HepG2 (cell line): ENCODE measurements around the gene SLIT1. TPM values are rescaled to one million over a fixed set of nuclear protein-coding genes. Genes with fewer than 3 reads are reported as not detected.

Experiments used
- ATAC-seq: fragments of 200-7000 bp; cut with Tn5 transposase; 3 replicates; pipeline ENCODE4 v1.9.1; 2020; ENCODE audit warnings: mild to moderate bottlenecking, moderate library complexity
- BruUV-seq: library from RNA; stranded (reverse); fragments of 400-500 nt; replicated peaks from 2 replicates; lab custom pipeline; 2021; lab: Mats Ljungman, UMichigan
- CTCF ChIA-PET: fragments of 300-600 bp; formaldehyde crosslinking; extraction: SDS; loops from one replicate; lab custom pipeline; 2021; ENCODE audit warnings: low total read pairs, inconsistent platforms, low intra/inter-chr PET ratio; lab: Yijun Ruan, JAX
- POLR2A ChIA-PET: fragments of 350-600 bp; sonication (Branson Sonifier 250); formaldehyde crosslinking; loops from one replicate; lab custom pipeline; 2020; ENCODE audit warnings: antibody characterized with exemption, inconsistent platforms; lab: Yijun Ruan, JAX
- DNase-seq: peaks from one replicate; pipeline ENCODE4 v3.0.0-alpha.2; 2015; ENCODE audit warnings: low spot score
- FAIRE-seq: peaks from 3 replicates; lab custom pipeline; 2011; peaks lifted over from hg19 to GRCh38; lab: Jason Lieb, UNC
- H2AFZ ChIP-seq: one replicate; pipeline ENCODE4 v1.6.1; 2011; ENCODE audit warnings: low read length, inconsistent platforms
- H3K27ac ChIP-seq: fragments of 300-600 bp; 3 replicates; pipeline ENCODE4 v1.8.0; 2011; ENCODE audit warnings: mixed run types, mild to moderate bottlenecking, mixed read lengths, low read length, inconsistent platforms; ENCODE audit not compliant: insufficient read depth; ENCODE audit errors: extremely low read length
- H3K27me3 ChIP-seq, 2 experiments: fragments of 200-600 bp in 1 of 2; 2 replicates in 1 of 2; 3 replicates in 1 of 2; pipeline versions ENCODE4 v1.6.0 to v1.8.0; 2011; ENCODE audit warnings: low read length in 2 of 2, mild to moderate bottlenecking in 2 of 2, moderate library complexity in 2 of 2, inconsistent platforms in 1 of 2; ENCODE audit not compliant: insufficient read depth in 2 of 2, control insufficient read depth in 1 of 2
- H3K36me3 ChIP-seq, 2 experiments: fragments of 200-600 bp in 1 of 2; replicated peaks in 1 of 2; 2 replicates in 1 of 2; 3 replicates in 1 of 2; pipeline versions ENCODE4 v1.5.1 to v1.8.0; 2011; ENCODE audit warnings: low read length in 2 of 2, inconsistent platforms in 1 of 2; ENCODE audit not compliant: insufficient read depth in 2 of 2, control insufficient read depth in 1 of 2
- H3K4me1 ChIP-seq: 2 replicates; pipeline ENCODE4 v1.5.1; 2012; ENCODE audit warnings: low read length, inconsistent platforms; ENCODE audit not compliant: insufficient read depth
- H3K4me2 ChIP-seq: 2 replicates; pipeline ENCODE4 v1.6.0; 2011; ENCODE audit warnings: low read depth, low read length, inconsistent platforms
- H3K4me3 ChIP-seq, 3 experiments: fragments of 200-600 bp in 1 of 3; sonication (generic), shearing (Covaris generic) in 1 of 3; replicated peaks in 1 of 3; 2 replicates each; pipeline ENCODE4 v1.5.1; 2011 to 2016; ENCODE audit warnings: low read length in 3 of 3, inconsistent platforms in 2 of 3, low read depth in 2 of 3, mild to moderate bottlenecking in 2 of 3, control low read depth in 1 of 3, mixed read lengths in 1 of 3; ENCODE audit not compliant: insufficient read depth in 1 of 3
- H3K79me2 ChIP-seq: one replicate; pipeline ENCODE4 v1.6.1; 2011; ENCODE audit warnings: low read length, inconsistent platforms; ENCODE audit not compliant: insufficient read depth
- H3K9ac ChIP-seq: 2 replicates; pipeline ENCODE4 v1.6.0; 2011; ENCODE audit warnings: mild to moderate bottlenecking, low read depth, low read length, inconsistent platforms; ENCODE audit not compliant: insufficient read depth
- H3K9me3 ChIP-seq: 2 replicates; pipeline ENCODE4 v1.5.1; 2012; ENCODE audit warnings: mild to moderate bottlenecking, low read length
- H4K20me1 ChIP-seq: 2 replicates; pipeline ENCODE4 v1.6.0; 2011; ENCODE audit warnings: inconsistent platforms, mild to moderate bottlenecking, low read length, moderate library complexity; ENCODE audit not compliant: insufficient read depth
- GATA4 ChIP-seq: sonication (generic); IDR thresholded peaks from 2 replicates; pipeline ENCODE4 v1.6.1; 2016; ENCODE audit warnings: antibody characterized with exemption, low read depth, borderline replicate concordance
- HBP1 ChIP-seq: IDR thresholded peaks from 2 replicates; pipeline ENCODE4 v1.6.1; 2016; ENCODE audit warnings: low read depth, control low read depth
- PRDM10 ChIP-seq: sonication (generic); formaldehyde crosslinking; IDR thresholded peaks from 2 replicates; pipeline ENCODE4 v1.4.0; 2020; ENCODE audit warnings: low read depth, missing genetic modification reagents
- ZNF124 ChIP-seq: sonication (generic); formaldehyde crosslinking; IDR thresholded peaks from 2 replicates; pipeline ENCODE4 v1.4.0; 2020; ENCODE audit warnings: missing genetic modification reagents
- ZNF431 ChIP-seq: sonication (generic); formaldehyde crosslinking; IDR thresholded peaks from 2 replicates; pipeline ENCODE4 v1.9.0; 2022; ENCODE audit warnings: missing genetic modification reagents, low read depth, mild to moderate bottlenecking, borderline replicate concordance
- ZNF580 ChIP-seq: IDR thresholded peaks from 2 replicates; pipeline ENCODE4 v1.6.1; 2016; ENCODE audit warnings: low read depth, borderline replicate concordance
- ZNF775 ChIP-seq: sonication (generic); formaldehyde crosslinking; IDR thresholded peaks from 2 replicates; pipeline ENCODE4 v1.4.0; 2020; ENCODE audit warnings: missing genetic modification reagents, mild to moderate bottlenecking, moderate library complexity, borderline replicate concordance
- WGBS: methylation state at CpG from one replicate; pipeline ENCODE4 v1.1.6; 2017; ENCODE audit warnings: low lambda C conversion rate; 5-methylcytosine and 5-hydroxymethylcytosine counted together
- in situ Hi-C: cut with HindIII; loops from 2 replicates; pipeline ENCODE4 v1.10.0; 2017; ENCODE audit warnings: low pct_unique_long_range_greater_than_20kb; ENCODE audit not compliant: extremely low pct_ligation_motif_present
- intact Hi-C: fragments of 100-400 bp; cut with micrococcal nuclease; formaldehyde crosslinking; loops from one replicate; pipeline ENCODE4 v1.10.0; 2022; ENCODE audit not compliant: unreplicated experiment
- polyA plus RNA-seq, 8 experiments: library from polyadenylated mRNA; depleted of rRNA in 3 of 8; stranded (reverse) in 7 of 8; unstranded in 1 of 8; fragments of >200 nt; fragmentation: Illumina TruSeq in 4 of 8; extraction: Trizol in 4 of 8; gene quantifications; 2 replicates each; pipeline versions ENCODE4 v1.2.1 to v1.2.3, GENCODE V29; 2011 to 2016; ENCODE audit warnings: low read depth in 4 of 8, missing spikeins in 1 of 8, mixed read lengths in 1 of 8; ENCODE audit not compliant: insufficient read depth in 1 of 8
- total RNA-seq, 5 experiments: library from RNA; depleted of rRNA; stranded (reverse); fragments of >200 nt; fragmentation: Illumina TruSeq; extraction: Trizol; gene quantifications; 2 replicates each; pipeline ENCODE4 v1.2.3, GENCODE V29; 2016; ENCODE audit warnings: low read depth in 1 of 5
- TF ChIP-seq, protein P1 (sequence below): sonication (generic); formaldehyde crosslinking; IDR thresholded peaks from 2 replicates; pipeline ENCODE4 v1.4.0; 2020; ENCODE audit warnings: missing genetic modification reagents, mild to moderate bottlenecking, borderline replicate concordance
- TF ChIP-seq, protein P2 (sequence below): sonication (generic); formaldehyde crosslinking; IDR thresholded peaks from 2 replicates; pipeline ENCODE4 v1.5.1; 2020; ENCODE audit warnings: missing genetic modification reagents, mild to moderate bottlenecking, borderline replicate concordance

SLIT1 gene
- total and polyA plus RNA-seq, 2 of the 13 experiments (the other 11 are each of a cell fraction or from before 2014, with no cell fraction given): 0.09 to 0.33 TPM

GRCh38 chr10:97154781-97155180, 31.0 kb downstream of the SLIT1 start:
- Histone ChIP-seq H3K27me3 (no peaks in the 10 kb centered on the region), H3K27ac (no peak overlapping the region), H4K20me1 (no peaks in the 10 kb centered on the region), H3K4me3 (no peak overlapping the region), H3K9ac (no peak overlapping the region), H3K4me2 (no peak overlapping the region), H2AFZ (no peak overlapping the region), H3K36me3 (no peaks in the 10 kb centered on the region), H3K79me2 (no peaks in the 10 kb centered on the region), H3K9me3 (no peaks in the 10 kb centered on the region), H3K4me1 (peaks cover 78% of the 10 kb centered on the region)
- WGBS: 63% methylated on average over 4 of the region's 4 CpGs
- intact Hi-C loops (no loop called here), in situ Hi-C loops (no loop called here)
- CTCF ChIA-PET: no interaction called here
- ATAC-seq (no peak), FAIRE-seq (no peak), DNase-seq (no peak)
- POLR2A ChIA-PET: no interaction called here
- no peak for TF ChIP-seq GATA4
- no peak for TF ChIP-seq ZNF124 (CRISPR knock-in tag)
- no peak for TF ChIP-seq ZNF431 (CRISPR knock-in tag)
- TF ChIP-seq ZNF580 (CRISPR knock-in tag): no peak
- BruUV-seq: no TSS peak

DNA sequence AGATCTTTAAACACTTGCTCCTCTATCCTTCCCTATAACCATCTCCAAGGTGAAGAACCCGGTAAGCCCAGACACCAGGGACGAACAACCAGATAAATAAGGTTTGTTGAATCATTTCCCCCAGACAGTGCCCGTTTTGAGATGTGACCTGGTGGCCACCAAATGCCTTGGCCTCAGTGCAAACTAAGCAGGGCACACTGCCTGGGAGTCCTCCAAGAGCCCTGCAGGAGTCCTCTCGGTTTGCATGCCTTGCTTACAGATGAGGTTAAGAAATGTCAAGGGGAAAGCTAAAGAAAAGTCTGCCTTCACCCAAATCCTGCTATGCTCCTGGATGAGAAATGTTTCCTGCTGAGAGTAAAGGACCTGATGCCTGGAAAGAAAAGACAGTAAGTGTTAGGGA, 31.6 kb downstream of the SLIT1 start:
- no peak overlapping the region for H3K27ac ChIP-seq
- H3K9me3 ChIP-seq: no peaks in the 10 kb centered on the region
- no peaks in the 10 kb centered on the region for H4K20me1 ChIP-seq
- no peak overlapping the region for H3K4me2 ChIP-seq
- ChIA-PET POLR2A (interaction anchor here (1.4 kb wide), 1 partner anchor 14 kb away, joined by 4 read pairs; no protein-coding TSS in a partner anchor), CTCF (no interaction called here)
- BruUV-seq: no TSS peak
- H3K27me3 ChIP-seq: no peaks in the 10 kb centered on the region
- H3K4me1 ChIP-seq: peaks cover 76% of the 10 kb centered on the region
- H3K36me3 ChIP-seq: no peaks in the 10 kb centered on the region
- no peak overlapping the region for H3K9ac ChIP-seq
- H3K4me3 ChIP-seq: no peak overlapping the region
- intact Hi-C loops: no loop called here
- no peak for ATAC-seq
- no peaks in the 10 kb centered on the region for H3K79me2 ChIP-seq
- no peak for FAIRE-seq
- in situ Hi-C loops: no loop called here
- WGBS: 48% methylated on average over 4 of the region's 4 CpGs
- H2AFZ ChIP-seq: no peak overlapping the region
- no peak for DNase-seq
- TF ChIP-seq, protein P1, sequence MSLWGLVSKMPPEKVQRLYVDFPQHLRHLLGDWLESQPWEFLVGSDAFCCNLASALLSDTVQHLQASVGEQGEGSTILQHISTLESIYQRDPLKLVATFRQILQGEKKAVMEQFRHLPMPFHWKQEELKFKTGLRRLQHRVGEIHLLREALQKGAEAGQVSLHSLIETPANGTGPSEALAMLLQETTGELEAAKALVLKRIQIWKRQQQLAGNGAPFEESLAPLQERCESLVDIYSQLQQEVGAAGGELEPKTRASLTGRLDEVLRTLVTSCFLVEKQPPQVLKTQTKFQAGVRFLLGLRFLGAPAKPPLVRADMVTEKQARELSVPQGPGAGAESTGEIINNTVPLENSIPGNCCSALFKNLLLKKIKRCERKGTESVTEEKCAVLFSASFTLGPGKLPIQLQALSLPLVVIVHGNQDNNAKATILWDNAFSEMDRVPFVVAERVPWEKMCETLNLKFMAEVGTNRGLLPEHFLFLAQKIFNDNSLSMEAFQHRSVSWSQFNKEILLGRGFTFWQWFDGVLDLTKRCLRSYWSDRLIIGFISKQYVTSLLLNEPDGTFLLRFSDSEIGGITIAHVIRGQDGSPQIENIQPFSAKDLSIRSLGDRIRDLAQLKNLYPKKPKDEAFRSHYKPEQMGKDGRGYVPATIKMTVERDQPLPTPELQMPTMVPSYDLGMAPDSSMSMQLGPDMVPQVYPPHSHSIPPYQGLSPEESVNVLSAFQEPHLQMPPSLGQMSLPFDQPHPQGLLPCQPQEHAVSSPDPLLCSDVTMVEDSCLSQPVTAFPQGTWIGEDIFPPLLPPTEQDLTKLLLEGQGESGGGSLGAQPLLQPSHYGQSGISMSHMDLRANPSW (CRISPR knock-in tag): no peak
- TF ChIP-seq PRDM10 (CRISPR knock-in tag): no peak
- TF ChIP-seq, protein P2, sequence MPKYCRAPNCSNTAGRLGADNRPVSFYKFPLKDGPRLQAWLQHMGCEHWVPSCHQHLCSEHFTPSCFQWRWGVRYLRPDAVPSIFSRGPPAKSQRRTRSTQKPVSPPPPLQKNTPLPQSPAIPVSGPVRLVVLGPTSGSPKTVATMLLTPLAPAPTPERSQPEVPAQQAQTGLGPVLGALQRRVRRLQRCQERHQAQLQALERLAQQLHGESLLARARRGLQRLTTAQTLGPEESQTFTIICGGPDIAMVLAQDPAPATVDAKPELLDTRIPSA (CRISPR knock-in tag): no peak
- TF ChIP-seq ZNF775: no peak
- TF ChIP-seq HBP1 (CRISPR knock-in tag): no peak
